Measurements from ENCODE around the gene CX3CL1.

Gene CX3CL1

DNA sequence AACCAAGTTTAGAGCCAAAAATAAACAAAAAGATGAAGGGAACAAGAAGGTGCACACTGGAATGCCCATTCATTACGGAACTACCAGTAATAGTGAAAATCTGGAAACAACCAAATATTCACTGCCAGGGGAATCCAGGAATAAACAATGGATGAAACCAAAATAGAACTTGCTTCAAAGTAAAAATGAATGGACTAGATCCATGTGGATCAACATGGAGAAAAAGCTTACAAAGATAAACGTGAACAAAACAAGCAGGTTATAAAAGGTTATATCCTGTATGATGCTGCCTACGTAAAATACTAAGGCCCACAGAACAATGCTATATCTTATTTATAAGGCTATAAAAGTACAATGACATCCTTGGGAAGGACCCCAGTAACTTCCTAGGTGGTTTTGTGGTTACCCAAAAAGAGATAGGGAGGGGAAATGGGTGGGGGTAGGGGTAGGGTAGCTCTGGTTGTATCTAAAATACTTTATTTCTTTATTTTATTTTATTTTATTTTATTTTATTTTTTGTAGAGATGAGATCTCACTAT, 26.6 kb upstream of the CX3CL1 start:
- DNase-seq (ENCODE audit: low read depth in 1 of 2, low spot score in 1 of 2): no peak
- in situ Hi-C loops (cut with HindIII; ENCODE audit: low pct_unique_long_range_greater_than_20kb, low sequenced_read_pairs): no loop called here
- TF ChIP-seq JUND (IDR thresholded peaks at IDR 0.05; ENCODE audit: low read depth): no peak

DNA sequence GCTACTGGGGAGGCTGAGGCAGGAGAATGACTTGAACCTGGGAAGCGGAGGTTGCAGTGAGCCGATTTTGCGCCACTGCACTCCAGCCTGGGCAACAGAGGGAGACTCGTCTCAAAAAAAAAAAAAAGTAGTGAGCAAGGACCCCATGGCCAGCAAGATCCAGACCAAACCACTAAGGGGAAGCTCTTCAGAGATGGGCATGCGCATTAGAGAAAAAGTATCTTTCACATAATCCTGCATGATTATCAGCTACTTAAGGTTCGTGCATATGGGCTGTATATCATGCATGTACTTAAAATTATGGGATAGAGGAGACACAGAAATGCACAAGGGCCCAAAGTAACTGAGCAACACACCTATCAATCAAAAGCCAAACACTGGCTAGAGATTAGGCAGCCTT, 24.4 kb upstream of the CX3CL1 start:
- no peak for TF ChIP-seq JUND (IDR thresholded peaks at IDR 0.05; ENCODE audit: low read depth)
- in situ Hi-C loops (cut with HindIII; ENCODE audit: low pct_unique_long_range_greater_than_20kb, low sequenced_read_pairs): no loop called here
- no peak for DNase-seq (ENCODE audit: low read depth in 1 of 2, low spot score in 1 of 2)

DNA sequence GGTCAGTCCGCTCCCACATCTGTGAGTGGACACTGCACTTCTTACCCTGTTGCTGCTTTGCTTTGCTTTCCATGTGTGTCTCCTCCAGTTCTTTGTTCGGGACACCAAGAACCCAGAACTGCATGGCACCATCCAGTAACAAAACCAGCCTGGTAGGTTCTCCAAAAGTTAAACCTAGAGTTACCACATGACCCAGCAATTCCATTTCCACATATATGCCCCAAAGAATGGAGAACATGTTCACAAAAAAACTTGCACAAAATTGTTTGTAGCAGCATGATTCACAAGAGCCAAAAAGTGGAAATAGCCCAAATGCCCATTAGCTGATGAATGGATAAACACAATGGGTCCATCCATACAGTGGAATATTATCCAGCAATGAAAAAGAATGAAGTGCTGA, 24.0 kb upstream of the CX3CL1 start:
- TF ChIP-seq JUND (IDR thresholded peaks at IDR 0.05; ENCODE audit: low read depth): no peak
- in situ Hi-C loops (cut with HindIII; ENCODE audit: low pct_unique_long_range_greater_than_20kb, low sequenced_read_pairs): no loop called here
- no peak for DNase-seq (ENCODE audit: low read depth in 1 of 2, low spot score in 1 of 2)

DNA sequence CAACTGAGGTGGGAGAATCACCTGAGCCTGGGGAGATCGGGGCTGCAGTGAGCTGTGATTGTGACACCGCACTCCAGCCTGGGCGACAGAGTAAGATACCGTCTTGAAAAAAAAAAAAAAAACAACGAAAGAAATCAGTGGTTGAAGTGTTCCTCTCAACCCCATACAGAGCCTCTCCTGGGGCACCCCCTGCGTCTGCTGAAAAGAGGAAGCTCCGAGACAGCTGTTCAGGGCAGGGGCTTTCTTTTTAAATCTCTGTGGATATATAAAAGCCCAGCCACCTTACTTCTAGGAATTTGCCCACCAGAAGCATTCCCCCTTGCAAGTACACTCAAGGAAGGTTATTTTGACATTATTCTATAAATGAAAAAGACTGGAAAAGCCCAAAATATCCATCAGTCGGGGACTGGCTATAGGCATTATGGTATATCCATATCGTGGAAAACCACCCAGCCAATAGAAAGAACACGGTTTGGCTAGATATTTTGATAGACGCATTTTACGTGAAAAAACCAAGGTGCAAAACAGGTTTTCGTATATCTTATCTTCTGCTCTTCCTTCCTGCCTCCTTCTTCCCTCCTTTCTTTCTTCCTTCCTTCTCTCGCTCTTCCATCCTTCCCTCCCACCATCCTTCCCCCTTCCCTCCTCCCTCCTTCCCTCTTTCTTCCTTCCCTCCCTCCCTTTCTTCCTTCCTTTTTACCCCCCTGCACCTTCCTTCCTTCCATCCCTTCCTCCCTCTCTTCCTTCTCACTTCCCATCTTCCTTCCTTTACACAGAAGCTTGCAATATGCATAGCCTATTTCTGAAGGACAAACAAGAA, 22.9 kb upstream of the CX3CL1 start:
- no peak for DNase-seq (ENCODE audit: low read depth in 1 of 2, low spot score in 1 of 2)
- TF ChIP-seq JUND (IDR thresholded peaks at IDR 0.05; ENCODE audit: low read depth): no peak
- in situ Hi-C loops (cut with HindIII; ENCODE audit: low pct_unique_long_range_greater_than_20kb, low sequenced_read_pairs): no loop called here

DNA sequence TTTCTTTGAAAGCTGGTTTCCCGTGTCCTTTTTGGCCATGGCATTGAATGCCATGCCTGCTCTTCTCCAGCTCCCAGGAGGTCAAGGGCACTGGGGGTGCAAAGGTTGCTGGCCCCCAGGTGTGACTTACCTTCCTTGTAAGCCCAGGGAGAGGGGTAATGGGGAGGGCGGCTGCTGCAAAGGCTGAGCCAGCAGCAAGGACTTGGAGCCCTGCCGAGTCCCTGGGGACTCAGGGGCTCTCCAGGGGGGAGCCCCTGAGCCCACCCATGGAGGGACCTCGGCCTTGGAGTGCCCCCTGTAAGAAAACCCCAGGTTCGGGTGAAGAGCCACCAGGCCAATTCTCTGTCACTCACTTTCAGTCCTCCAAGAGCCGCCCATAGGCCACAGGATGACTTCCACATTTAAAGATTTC, 19.6 kb upstream of the CX3CL1 start:
- in situ Hi-C loops (cut with HindIII; ENCODE audit: low pct_unique_long_range_greater_than_20kb, low sequenced_read_pairs): no loop called here
- no peak for DNase-seq (ENCODE audit: low read depth in 1 of 2, low spot score in 1 of 2)
- TF ChIP-seq JUND (IDR thresholded peaks at IDR 0.05; ENCODE audit: low read depth): no peak

DNA sequence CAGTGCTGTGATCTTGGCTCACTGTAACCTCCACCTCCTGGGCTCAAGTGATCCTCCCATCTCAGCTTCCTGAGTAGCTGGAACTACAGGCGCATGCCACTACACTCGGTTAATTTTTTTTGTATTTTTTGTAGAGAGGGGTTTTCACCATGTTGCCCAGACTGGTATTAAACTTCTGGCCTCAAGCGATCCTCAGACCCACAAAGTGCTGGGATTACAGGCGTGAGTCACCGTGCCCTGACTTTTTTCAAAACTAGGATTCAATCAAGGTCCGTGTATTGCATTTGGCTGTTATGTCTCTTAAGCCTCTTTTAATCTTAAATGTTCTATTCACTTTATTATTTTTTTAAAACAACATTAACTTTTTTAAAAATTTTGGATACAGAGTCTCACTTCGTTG, 18.0 kb upstream of the CX3CL1 start:
- no peak for DNase-seq (ENCODE audit: low read depth in 1 of 2, low spot score in 1 of 2)
- in situ Hi-C loops (cut with HindIII; ENCODE audit: low pct_unique_long_range_greater_than_20kb, low sequenced_read_pairs): no loop called here
- TF ChIP-seq JUND (IDR thresholded peaks at IDR 0.05; ENCODE audit: low read depth): no peak

DNA sequence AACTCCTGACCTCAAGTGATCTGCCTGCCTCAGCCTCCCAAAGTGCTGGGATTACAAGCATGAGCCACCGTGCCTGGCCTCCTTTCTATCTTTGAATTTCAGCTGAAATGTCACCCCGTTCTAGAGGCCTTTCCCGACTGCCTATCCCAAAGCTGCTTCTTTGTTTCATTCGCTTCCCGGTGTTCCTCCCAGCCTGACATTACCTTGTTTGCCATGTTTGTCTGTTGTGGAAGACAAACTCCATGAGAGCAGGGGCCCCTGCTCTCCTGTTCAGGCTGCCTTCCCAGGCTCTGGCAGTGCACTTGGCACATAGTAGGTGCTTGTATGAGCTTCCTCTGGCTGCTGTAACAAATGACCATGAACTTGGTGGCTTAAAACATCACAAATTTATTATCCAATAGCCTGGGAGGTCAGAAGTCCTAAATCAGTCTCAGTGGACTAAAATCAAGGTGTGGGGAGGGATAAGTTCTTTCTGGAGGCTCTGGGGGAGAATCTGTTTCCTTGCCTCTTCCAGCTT, 16.3 kb upstream of the CX3CL1 start:
- in situ Hi-C loops (cut with HindIII; ENCODE audit: low pct_unique_long_range_greater_than_20kb, low sequenced_read_pairs): no loop called here

DNA sequence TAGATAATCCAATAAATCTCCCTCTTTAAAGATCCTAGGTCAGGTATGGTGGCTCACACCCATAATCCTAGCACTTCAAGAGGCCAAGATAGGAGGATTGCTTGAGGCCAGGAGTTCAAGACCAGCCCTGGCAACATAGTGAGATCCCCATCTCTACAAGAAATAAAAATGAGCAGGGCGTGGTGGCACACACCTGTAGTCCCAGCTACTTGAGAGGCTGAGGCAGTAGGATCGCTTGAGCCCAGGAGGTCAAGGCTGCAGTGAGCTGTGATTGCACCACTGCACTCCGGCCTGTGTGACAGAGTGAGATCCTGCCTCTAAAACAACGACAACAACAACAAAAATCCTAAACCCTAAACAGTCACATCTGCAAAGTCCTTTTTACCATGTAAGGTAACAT, 15.7 kb upstream of the CX3CL1 start:
- TF ChIP-seq JUND (IDR thresholded peaks at IDR 0.05; ENCODE audit: low read depth): no peak
- in situ Hi-C loops (cut with HindIII; ENCODE audit: low pct_unique_long_range_greater_than_20kb, low sequenced_read_pairs): no loop called here
- no peak for DNase-seq (ENCODE audit: low read depth in 1 of 2, low spot score in 1 of 2)

More for the DNA sequence above, 16.3 kb upstream of the CX3CL1 start:
- no peak for TF ChIP-seq JUND (IDR thresholded peaks at IDR 0.05; ENCODE audit: low read depth)
- no peak for DNase-seq (ENCODE audit: low read depth in 1 of 2, low spot score in 1 of 2)

DNA sequence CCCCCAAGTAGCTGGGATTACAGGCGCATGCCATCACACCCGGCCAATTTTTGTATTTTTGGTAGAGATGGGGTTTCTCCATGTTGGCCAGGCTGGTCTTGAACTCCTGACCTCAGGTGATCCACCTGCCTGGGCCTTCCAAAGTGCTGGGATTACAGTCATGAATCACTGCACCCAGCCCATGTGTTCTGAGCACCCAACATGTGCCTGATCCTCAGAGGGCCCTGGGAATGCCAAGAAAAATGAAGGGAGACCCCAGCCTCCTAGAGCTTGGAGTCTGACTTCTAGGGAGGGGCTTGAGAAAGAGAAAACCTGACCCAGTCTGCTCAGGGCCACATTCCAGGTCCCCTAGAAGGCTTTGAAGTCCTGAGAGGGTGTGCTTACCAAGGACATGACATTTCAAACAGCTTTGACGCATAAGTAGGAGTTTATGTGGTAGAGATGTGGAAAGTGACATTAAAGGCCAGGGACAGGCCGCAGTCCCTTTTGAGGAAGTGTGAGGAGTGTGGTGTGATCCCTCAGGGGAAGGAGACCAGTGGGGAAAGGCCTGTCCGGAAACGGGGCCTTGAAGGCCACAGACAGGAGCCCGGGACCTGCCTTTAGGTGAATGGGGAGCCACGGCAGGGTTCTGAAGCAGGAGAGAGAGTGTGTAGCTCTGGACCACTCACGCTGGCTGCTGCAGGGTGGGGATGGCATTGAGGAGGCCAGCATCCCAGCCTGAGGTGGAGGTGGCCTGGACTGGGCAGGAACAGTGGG, 14.8 kb upstream of the CX3CL1 start:
- in situ Hi-C loops (cut with HindIII; ENCODE audit: low pct_unique_long_range_greater_than_20kb, low sequenced_read_pairs): no loop called here
- TF ChIP-seq JUND (IDR thresholded peaks at IDR 0.05; ENCODE audit: low read depth): no peak
- DNase-seq (ENCODE audit: low read depth in 1 of 2, low spot score in 1 of 2): no peak

DNA sequence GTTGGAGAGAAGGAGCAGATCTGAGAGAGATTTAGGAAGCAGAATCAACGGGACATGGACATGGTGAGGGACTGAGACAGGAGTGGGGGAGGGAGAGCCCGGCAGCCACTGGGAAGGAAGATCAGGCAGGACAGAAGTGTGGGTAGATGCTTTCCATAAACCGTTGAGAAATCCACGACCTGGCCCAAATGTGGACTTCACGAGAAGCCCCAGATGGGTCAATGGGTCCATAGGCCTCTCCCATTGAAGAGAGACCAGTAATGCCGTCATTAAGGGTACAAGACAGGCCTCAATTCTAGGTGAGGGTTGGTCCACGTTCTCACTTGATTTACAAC, 14.2 kb upstream of the CX3CL1 start:
- TF ChIP-seq JUND (IDR thresholded peaks at IDR 0.05; ENCODE audit: low read depth): no peak
- in situ Hi-C loops (cut with HindIII; ENCODE audit: low pct_unique_long_range_greater_than_20kb, low sequenced_read_pairs): no loop called here
- no peak for DNase-seq (ENCODE audit: low read depth in 1 of 2, low spot score in 1 of 2)

DNA sequence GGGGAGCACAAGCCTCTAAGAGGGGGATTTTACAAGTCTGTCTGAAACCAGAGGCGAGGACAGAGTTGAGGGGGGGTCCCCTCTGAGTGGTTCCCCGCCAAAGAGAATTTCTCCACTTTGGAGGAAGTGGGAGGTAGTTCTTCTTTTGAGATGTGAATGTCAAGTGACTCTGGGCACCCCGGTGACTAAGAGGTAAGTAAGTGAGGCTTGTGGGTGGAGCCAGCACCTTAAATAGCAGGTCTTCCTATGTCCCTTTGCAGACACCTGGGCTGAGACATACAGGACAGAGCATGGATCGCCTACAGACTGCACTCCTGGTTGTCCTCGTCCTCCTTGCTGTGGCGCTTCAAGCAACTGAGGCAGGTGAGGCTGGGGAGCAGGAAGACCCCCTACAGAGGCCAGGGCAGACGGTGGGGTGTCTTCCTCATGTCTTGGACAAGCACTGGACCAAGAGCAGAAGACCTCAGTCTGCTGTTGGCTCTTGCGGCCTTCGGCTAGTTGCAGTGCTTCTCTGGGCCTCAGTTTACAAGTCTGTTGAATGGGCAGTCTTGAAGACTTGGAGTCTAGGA, 13.7 kb upstream of the CX3CL1 start, which contains the start of gene CCL22:
TSS of gene CCL22 (plus strand) at position 257 of the 569 bp plus-strand sequence. CDS start at position 291, 34 bp downstream.
- TF ChIP-seq JUND (IDR thresholded peaks at IDR 0.05; ENCODE audit: low read depth): no peak
- in situ Hi-C loops (cut with HindIII; ENCODE audit: low pct_unique_long_range_greater_than_20kb, low sequenced_read_pairs): no loop called here
- no peak for DNase-seq (ENCODE audit: low read depth in 1 of 2, low spot score in 1 of 2)

DNA sequence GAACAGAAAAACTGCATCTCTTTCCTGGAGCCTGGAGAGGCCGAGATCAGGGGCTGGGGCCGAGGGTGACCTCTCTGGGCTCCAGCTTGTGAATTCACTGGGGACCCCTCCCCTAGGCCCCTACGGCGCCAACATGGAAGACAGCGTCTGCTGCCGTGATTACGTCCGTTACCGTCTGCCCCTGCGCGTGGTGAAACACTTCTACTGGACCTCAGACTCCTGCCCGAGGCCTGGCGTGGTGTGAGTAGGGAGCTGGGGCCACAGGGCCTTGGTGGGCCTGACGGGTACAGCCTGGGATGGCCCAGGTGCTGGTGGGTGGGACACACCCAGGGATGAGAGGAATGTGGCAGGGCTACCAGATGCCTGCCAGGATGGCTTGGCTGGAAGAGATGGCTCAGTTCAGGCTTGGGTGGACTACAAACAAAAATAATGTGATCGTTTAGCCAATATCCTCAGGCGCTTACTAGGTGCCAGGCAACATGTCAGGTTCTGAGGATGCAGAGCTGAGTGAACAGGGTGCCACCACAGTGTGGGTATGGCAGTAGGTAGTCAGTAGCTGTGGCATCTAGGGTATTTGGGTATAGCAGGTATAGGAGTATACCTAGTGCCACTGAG, 11.9 kb upstream of the CX3CL1 start:
- no peak for TF ChIP-seq JUND (IDR thresholded peaks at IDR 0.05; ENCODE audit: low read depth)
- in situ Hi-C loops (cut with HindIII; ENCODE audit: low pct_unique_long_range_greater_than_20kb, low sequenced_read_pairs): no loop called here
- DNase-seq (ENCODE audit: low read depth in 1 of 2, low spot score in 1 of 2): peak in 1 of 2 experiments; percentile 79

Measured in T47D (cell line).